ENCODE data around the gene BIN2. TPM values are rescaled to one million over a fixed set of nuclear protein-coding genes. Genes with fewer than 3 reads are reported as not detected.

Gene BIN2
- total and polyA plus RNA-seq, 12 donors, result 0.57 to 13.2 (median 1.5) TPM

DNA sequence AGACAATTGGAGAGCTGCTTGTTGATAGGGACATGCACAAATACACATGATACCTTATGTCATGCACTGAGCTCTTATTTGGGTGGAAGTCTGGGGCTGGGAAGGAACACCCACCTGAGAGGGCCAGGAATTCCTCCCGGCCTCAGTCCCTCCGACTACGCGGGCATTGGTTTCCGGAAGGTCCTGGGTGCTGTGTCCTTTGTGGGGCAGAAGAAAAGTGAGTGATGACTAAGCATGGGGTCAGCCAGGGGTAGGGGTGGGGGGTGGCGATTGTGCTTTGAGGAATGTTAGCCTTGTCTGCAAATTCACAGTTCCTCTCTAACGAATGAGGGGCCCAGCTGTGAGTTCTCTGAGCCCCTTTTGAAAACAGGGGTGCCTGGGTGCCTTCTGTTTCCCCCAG lies 21.7 kb upstream of the BIN2 start:
- no peak for DNase-seq
- Histone ChIP-seq H3K36me3 (no peaks in the 10 kb centered on the region), H3K9me3 (no peaks in the 10 kb centered on the region), H3K4me3 (no peak overlapping the region), H3K27ac (no peak overlapping the region), H3K27me3 (no peaks in the 10 kb centered on the region), H3K4me1 (peaks cover 0 to 8% (median 4%) of the 10 kb centered on the region in 9 donors)
- 71 to 75% methylated on average over 7 of the region's 7 CpGs for WGBS, 2 donors
- intact Hi-C loops (cut with DNase I), result loop anchor here in 8 of 10 donors (5.0 to 10.0 kb wide), 4 partner anchors 301 to 521 kb away; partner anchors contain the start of gene LETMD1 (in 2 of the 8)
- no peak for ATAC-seq
- TF ChIP-seq, protein P1, sequence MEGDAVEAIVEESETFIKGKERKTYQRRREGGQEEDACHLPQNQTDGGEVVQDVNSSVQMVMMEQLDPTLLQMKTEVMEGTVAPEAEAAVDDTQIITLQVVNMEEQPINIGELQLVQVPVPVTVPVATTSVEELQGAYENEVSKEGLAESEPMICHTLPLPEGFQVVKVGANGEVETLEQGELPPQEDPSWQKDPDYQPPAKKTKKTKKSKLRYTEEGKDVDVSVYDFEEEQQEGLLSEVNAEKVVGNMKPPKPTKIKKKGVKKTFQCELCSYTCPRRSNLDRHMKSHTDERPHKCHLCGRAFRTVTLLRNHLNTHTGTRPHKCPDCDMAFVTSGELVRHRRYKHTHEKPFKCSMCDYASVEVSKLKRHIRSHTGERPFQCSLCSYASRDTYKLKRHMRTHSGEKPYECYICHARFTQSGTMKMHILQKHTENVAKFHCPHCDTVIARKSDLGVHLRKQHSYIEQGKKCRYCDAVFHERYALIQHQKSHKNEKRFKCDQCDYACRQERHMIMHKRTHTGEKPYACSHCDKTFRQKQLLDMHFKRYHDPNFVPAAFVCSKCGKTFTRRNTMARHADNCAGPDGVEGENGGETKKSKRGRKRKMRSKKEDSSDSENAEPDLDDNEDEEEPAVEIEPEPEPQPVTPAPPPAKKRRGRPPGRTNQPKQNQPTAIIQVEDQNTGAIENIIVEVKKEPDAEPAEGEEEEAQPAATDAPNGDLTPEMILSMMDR (IDR thresholded peaks at IDR 0.05), result no peak

DNA sequence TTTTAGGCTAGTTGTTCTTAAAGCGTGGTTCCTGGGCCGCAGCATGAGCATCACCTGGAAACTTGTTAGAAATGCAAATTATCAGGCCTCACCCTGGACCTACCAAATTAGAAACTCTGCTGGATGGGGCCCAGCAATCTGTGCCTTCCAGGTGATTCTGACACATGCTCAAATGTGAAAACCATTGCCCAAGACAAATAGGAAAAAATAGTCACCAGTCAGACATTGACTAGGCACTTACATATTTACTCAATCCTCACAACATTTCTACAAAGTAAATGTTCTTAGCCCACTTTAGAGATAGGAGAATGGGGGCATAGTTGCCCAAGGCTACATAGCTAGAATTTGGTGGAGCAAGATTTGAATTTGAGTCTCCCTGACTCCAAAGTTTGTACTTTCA lies 19.2 kb upstream of the BIN2 start:
- 96 to 99% methylated on average over 2 of the region's 2 CpGs for WGBS, 2 donors

DNA sequence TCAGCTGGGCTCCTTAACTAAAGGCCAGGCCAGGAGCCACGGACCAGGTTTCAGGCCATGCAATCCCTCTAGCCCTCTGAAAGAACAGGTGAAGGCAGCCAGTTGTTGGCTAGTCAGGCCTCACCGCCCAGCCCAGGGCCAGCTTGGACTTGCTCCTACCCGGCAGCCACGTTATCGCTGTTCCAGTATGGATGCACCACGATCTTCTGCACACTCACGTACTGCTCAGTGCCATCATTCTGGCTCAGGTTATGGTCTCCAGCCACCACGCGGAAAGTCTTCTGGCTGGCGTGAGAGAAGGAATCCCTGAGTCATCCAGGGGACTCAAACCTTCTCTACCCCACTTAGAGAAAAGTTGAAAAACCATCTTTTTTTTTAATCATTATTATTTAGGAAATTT lies 18.4 kb upstream of the BIN2 start:
- Histone ChIP-seq H3K36me3 (no peaks in the 10 kb centered on the region), H3K4me3 (no peak overlapping the region), H3K4me1 (peaks cover 0 to 8% (median 4%) of the 10 kb centered on the region in 9 donors), H3K9me3 (no peaks in the 10 kb centered on the region), H3K27me3 (no peaks in the 10 kb centered on the region), H3K27ac (no peak overlapping the region)
- ATAC-seq (peak in 1 of 8 donors; percentile 13), DNase-seq (no peak)
- intact Hi-C loops (cut with DNase I), result loop anchor here (5.0 to 10.0 kb wide), 6 partner anchors 75 to 518 kb away; partner anchors contain the start of genes LETMD1 (in 6 of the 10) and POU6F1 (in 1 of the 10)
- 90 to 92% methylated on average over 10 of the region's 10 CpGs for WGBS, 2 donors
- TF ChIP-seq, protein P1 (IDR thresholded peaks at IDR 0.05), result no peak

More for the DNA sequence above, 19.2 kb upstream of the BIN2 start:
- Histone ChIP-seq H3K27me3 (no peaks in the 10 kb centered on the region), H3K36me3 (no peaks in the 10 kb centered on the region), H3K4me3 (no peak overlapping the region), H3K27ac (no peak overlapping the region), H3K4me1 (peaks cover 0 to 8% (median 4%) of the 10 kb centered on the region in 9 donors), H3K9me3 (no peaks in the 10 kb centered on the region)
- DNase-seq (no peak), ATAC-seq (no peak)
- TF ChIP-seq, protein P1 (IDR thresholded peaks at IDR 0.05), result no peak
- intact Hi-C loops (cut with DNase I), result loop anchor here (5.0 to 10.0 kb wide), 6 partner anchors 76 to 518 kb away; partner anchors contain the start of genes LETMD1 (in 6 of the 10) and POU6F1 (in 1 of the 10)

DNA sequence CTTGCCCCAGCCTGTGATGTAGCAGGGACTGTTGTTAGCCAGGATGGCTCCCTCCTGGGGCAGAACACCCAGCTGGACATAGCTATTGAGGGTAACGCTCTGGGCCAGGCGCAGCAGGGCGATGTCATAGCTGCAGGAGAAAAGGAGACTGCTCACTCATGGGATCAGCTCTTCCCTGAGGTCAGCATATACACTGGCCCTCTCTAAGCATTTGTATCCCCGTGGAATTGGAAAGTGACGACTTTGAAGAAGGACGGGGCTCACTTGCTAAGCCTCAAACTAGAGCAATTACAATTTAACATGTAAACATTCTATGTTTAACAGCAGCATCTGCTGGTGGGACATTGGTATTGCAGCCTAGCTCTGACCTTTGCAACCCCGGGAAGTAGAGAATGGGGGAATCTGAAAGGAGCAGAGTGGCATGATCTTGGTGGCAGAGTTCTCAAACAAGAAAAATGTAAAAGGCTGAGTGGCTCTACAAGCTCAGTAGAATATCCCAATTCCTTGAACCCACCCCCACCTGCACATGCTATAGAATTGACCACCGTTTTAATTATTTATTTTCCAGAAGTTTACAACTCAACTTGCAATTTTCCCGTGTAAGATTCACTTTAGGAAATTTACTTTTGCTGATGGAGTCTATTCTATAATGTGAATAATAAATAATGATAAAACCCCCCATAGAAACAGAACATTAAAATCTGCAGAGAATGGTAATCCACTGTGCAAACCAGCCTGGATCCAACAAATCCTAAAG lies 17.5 kb upstream of the BIN2 start:
- no peaks in the 10 kb centered on the region for H3K27me3 ChIP-seq
- H3K4me1 ChIP-seq, result peaks cover 0 to 9% (median 4%) of the 10 kb centered on the region in 9 donors
- H3K4me3 ChIP-seq, result peak overlapping the region in 5 of 10 donors; percentile 21 to 33 (median 28)
- DNase-seq, result peak in 1 of 2 donors; percentile 59
- WGBS, 2 donors, result 27 to 34% methylated on average over 9 of the region's 9 CpGs
- no peaks in the 10 kb centered on the region for H3K9me3 ChIP-seq
- peak overlapping the region in 1 of 10 donors; percentile 56 for H3K27ac ChIP-seq
- intact Hi-C loops (cut with DNase I), result loop anchor here (1.0 to 10.0 kb wide), 8 partner anchors 71 to 517 kb away; partner anchors contain the start of genes LETMD1 (in 6 of the 10), POU6F1 (in 1 of the 10) and SMAGP (in 1 of the 10)
- TF ChIP-seq, protein P1 (IDR thresholded peaks at IDR 0.05), result peak; percentile 84 to 98 (median 97)
- ATAC-seq, result peak; percentile 72 to 90 (median 86)
- H3K36me3 ChIP-seq, result no peaks in the 10 kb centered on the region
